Gastrocnemius medialis (tissue), 4 donors: ENCODE data around the gene INTS15. TPM values are rescaled to one million over a fixed set of nuclear protein-coding genes. Genes with fewer than 3 reads are reported as not detected.

Source experiments
- ATAC-seq, 2 donors: fragments of 150-250 bp; one replicate each; pipeline ENCODE4 v1.9.1; 2016
- DNase-seq, 2 donors: peaks; one replicate each; pipeline ENCODE4 v3.0.0-alpha.2; 2019
- H3K27ac ChIP-seq, 4 donors: fragments of 200-600 bp; sonication (generic); 1 replicate in 1 of 4; 2 replicates in 3 of 4; pipeline ENCODE4 v1.5.1; 2016 to 2018; ENCODE audit warnings: mild to moderate bottlenecking in 2 of 4, moderate library complexity in 1 of 4
- H3K27me3 ChIP-seq, 3 donors: fragments of 200-600 bp; sonication (generic) in 2 of 3; 1 replicate in 1 of 3; 2 replicates in 2 of 3; pipeline versions ENCODE4 v1.5.1 to v1.6.0; 2016 to 2019; ENCODE audit warnings: mild to moderate bottlenecking in 1 of 3, moderate library complexity in 1 of 3
- H3K36me3 ChIP-seq, 2 donors: fragments of 200-600 bp; sonication (generic) in 1 of 2; one replicate each; pipeline ENCODE4 v1.5.1; 2017 to 2018
- H3K4me1 ChIP-seq, 2 donors: fragments of 200-600 bp; sonication (generic) in 1 of 2; one replicate each; pipeline ENCODE4 v1.5.1; 2016 to 2017; ENCODE audit warnings: mild to moderate bottlenecking in 2 of 2
- H3K4me3 ChIP-seq, 4 donors: fragments of 200-600 bp; sonication (generic) in 3 of 4; 1 replicate in 1 of 4; 2 replicates in 3 of 4; pipeline ENCODE4 v1.5.1; 2016 to 2019; ENCODE audit warnings: mild to moderate bottlenecking in 2 of 4
- H3K9me3 ChIP-seq, 3 donors: fragments of 200-600 bp; sonication (generic) in 2 of 3; 1 replicate in 1 of 3; 2 replicates in 2 of 3; pipeline ENCODE4 v1.5.1; 2016 to 2019
- POLR2A ChIP-seq, 2 donors: fragments of 450-650 bp; IDR thresholded peaks; one replicate each; pipeline ENCODE4 v1.6.1; 2017; ENCODE audit warnings: antibody characterized with exemption in 2 of 2, mild to moderate bottlenecking in 2 of 2, moderate library complexity in 2 of 2
- in situ Hi-C, 4 donors: fragments of 200-750 bp; cut with MboI; loops; one replicate each; pipeline versions ENCODE4 v1.15.0 to v1.8.0; 2017; ENCODE audit warnings: low sequenced_read_pairs in 4 of 4
- intact Hi-C: fragments of 100-400 bp; cut with DNase I; formaldehyde crosslinking; loops from one replicate; pipeline ENCODE4 v1.15.1; 2023; ENCODE audit warnings: low total_unique reads
- total RNA-seq, 4 donors: library from RNA; depleted of rRNA; stranded (reverse); fragments of >200 nt; gene quantifications; one replicate each; pipeline versions ENCODE4 v1.1.0 to v1.2.3, GENCODE V29; 2016
- TF ChIP-seq, protein P1 (sequence below), 5 experiments: fragments of 450-650 bp in 3 of 5; fragments of 200-600 bp in 2 of 5; sonication (generic) in 2 of 5; IDR thresholded peaks in 4 of 5; conservative IDR thresholded peaks in 1 of 5; 1 replicate in 4 of 5; 2 replicates in 1 of 5; pipeline ENCODE4 v1.5.1; 2016 to 2019; ENCODE audit warnings: antibody characterized with exemption in 5 of 5, mild to moderate bottlenecking in 3 of 5, moderate library complexity in 3 of 5

Gene INTS15
- total RNA-seq, 4 donors from 2014 or later = 20.1 to 30.4 (median 26.1) TPM

DNA sequence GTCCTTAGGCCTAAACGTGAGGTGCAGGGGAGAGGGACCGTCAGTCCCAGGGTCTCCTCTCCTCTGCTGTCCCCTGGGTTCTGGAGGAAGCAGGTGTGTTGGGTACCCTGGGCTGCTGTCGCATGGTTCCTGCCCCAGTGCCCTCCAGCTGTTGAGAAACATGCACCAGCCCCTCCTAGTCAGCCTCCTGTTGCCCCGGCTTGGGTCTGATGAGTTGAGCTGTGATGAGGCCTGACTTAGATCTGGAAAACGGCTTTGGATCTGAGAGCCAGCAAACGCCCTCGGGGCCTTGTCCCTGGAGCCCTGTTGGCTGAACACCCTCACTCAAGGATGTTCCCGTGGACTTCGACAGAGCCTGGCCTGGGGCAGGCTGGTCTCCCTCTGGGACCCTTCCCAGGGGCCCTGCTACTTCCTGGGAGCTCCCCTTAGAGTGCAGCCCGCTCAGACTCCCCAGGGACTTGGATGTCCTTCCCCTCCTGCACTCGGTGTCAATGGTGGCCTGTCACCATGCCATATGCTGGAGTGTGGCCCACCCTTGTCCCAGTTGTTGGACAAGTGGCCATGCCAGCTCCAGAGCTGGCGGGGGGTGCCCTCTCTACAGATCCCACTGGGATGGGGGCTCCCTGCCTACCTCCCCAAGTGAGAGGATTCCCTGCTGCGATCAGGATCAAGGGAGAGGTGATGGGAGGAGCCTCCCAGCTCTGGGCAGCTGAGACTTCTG is 59.6 kb downstream of the INTS15 start:
- no peak for TF ChIP-seq POLR2A (IDR thresholded peaks at IDR 0.05)
- TF ChIP-seq, protein P1, sequence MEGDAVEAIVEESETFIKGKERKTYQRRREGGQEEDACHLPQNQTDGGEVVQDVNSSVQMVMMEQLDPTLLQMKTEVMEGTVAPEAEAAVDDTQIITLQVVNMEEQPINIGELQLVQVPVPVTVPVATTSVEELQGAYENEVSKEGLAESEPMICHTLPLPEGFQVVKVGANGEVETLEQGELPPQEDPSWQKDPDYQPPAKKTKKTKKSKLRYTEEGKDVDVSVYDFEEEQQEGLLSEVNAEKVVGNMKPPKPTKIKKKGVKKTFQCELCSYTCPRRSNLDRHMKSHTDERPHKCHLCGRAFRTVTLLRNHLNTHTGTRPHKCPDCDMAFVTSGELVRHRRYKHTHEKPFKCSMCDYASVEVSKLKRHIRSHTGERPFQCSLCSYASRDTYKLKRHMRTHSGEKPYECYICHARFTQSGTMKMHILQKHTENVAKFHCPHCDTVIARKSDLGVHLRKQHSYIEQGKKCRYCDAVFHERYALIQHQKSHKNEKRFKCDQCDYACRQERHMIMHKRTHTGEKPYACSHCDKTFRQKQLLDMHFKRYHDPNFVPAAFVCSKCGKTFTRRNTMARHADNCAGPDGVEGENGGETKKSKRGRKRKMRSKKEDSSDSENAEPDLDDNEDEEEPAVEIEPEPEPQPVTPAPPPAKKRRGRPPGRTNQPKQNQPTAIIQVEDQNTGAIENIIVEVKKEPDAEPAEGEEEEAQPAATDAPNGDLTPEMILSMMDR (IDR thresholded peaks at IDR 0.05 in 4 of 5, conservative IDR thresholded peaks at IDR 0.05 in 1 of 5) = no peak
- ATAC-seq = no peak

DNA sequence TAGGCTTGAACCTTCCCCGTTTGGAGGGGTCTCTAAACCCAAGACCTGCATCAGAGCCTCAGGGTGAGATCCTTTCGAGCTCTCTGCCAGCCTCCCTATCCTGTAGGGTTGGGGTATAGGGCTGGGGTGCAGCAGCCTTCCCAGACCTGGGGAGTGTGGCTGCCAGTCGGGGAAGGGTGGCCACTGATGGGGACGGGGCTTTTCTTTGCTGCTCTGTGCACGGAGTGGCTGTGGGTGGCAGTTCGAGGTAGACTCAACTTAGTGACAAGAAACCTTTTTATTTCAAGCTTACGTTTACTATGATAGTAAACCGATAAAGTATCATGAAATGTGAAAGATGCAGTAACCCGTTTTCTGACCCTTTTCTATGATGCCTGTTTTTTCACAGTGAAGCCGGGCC is 60.3 kb downstream of the INTS15 start:
- H3K4me1 ChIP-seq = no peaks in the 10 kb centered on the region
- H3K4me3 ChIP-seq = no peak overlapping the region
- H3K27ac ChIP-seq = no peak overlapping the region
- in situ Hi-C loops (no loop called here), intact Hi-C loops (no loop called here)
- no peaks in the 10 kb centered on the region for H3K9me3 ChIP-seq
- H3K36me3 ChIP-seq = peaks cover 0 to 38% of the 10 kb centered on the region in 2 donors
- ATAC-seq (no peak), DNase-seq (no peak)
- TF ChIP-seq POLR2A (IDR thresholded peaks at IDR 0.05) = no peak
- TF ChIP-seq, protein P1 (IDR thresholded peaks at IDR 0.05 in 4 of 5, conservative IDR thresholded peaks at IDR 0.05 in 1 of 5) = no peak
- no peaks in the 10 kb centered on the region for H3K27me3 ChIP-seq

More for the DNA sequence above, 59.6 kb downstream of the INTS15 start:
- H3K27ac ChIP-seq = no peak overlapping the region
- H3K4me3 ChIP-seq = no peak overlapping the region
- H3K36me3 ChIP-seq = peaks cover 0 to 39% of the 10 kb centered on the region in 2 donors
- DNase-seq = no peak
- no peaks in the 10 kb centered on the region for H3K9me3 ChIP-seq
- H3K27me3 ChIP-seq = no peaks in the 10 kb centered on the region
- intact Hi-C loops = no loop called here
- no peaks in the 10 kb centered on the region for H3K4me1 ChIP-seq
- in situ Hi-C loops = no loop called here

DNA sequence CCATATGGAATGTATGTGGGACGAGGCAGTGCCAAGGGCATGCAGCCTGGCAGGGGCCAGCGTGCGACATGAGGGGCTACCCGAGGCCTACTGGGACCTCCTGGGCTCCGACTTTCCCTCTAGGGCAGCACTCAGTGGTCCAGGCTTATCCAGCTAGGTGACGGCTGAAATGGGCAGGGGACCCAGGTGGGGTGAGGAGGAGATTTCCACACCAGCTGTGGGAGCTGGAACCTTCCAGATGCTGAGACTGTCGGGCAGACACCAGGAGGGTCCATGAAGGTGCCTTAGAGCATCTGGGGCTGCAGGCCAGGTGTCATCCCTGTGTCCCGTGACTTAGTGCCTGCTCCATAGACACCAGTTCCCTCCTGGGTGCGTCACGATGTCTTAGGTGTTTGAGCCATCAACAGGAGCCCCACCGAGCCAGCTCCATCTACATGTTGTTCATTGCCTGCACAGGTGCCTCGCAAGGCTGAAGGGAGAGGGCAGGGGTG is 60.7 kb downstream of the INTS15 start:
- Histone ChIP-seq H3K4me1 (no peaks in the 10 kb centered on the region), H3K27ac (no peak overlapping the region), H3K27me3 (no peaks in the 10 kb centered on the region), H3K9me3 (no peaks in the 10 kb centered on the region), H3K4me3 (no peak overlapping the region), H3K36me3 (peaks cover 0 to 42% of the 10 kb centered on the region in 2 donors)
- ATAC-seq (no peak), DNase-seq (no peak)
- in situ Hi-C loops (no loop called here), intact Hi-C loops (no loop called here)
- TF ChIP-seq POLR2A (IDR thresholded peaks at IDR 0.05) = no peak
- TF ChIP-seq, protein P1 (IDR thresholded peaks at IDR 0.05 in 4 of 5, conservative IDR thresholded peaks at IDR 0.05 in 1 of 5) = no peak

DNA sequence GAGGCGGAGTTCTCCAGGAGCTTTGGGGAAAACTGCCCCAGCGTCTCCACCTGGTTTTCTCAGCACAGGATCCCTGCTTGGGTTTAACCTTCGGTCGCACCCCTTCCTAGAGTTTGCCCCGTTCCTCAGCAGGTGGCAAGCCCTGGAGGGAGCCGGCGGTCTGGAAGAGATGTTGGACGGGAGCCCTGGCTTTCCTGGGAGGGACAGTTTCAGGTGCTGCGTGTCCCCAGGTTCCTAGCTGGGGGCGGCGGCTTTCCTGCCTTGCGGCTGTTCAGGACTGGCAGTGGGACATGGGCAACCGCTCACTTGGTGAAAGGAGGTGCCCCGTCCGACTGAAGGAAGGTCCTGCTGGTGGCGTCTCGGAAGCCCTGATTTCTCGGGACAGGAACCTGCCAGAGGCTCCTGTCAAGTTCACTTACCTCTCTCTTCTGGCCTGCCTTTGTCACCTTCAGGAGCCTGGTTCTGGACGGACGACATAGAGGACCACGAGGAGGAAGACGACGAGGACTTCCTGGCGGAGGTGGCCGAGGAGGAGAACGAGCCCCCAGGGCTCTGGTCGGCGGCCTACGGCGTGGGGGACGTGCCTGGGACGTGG is 62.1 kb downstream of the INTS15 start:
- in situ Hi-C loops = no loop called here
- Histone ChIP-seq H3K27me3 (no peaks in the 10 kb centered on the region), H3K36me3 (peaks cover 0 to 38% of the 10 kb centered on the region in 2 donors), H3K9me3 (no peaks in the 10 kb centered on the region), H3K27ac (no peak overlapping the region), H3K4me1 (no peaks in the 10 kb centered on the region), H3K4me3 (no peak overlapping the region)
- ATAC-seq = no peak
- TF ChIP-seq, protein P1 (IDR thresholded peaks at IDR 0.05 in 4 of 5, conservative IDR thresholded peaks at IDR 0.05 in 1 of 5) = no peak
- TF ChIP-seq POLR2A (IDR thresholded peaks at IDR 0.05) = no peak
- no peak for DNase-seq
- intact Hi-C loops = no loop called here
